Stimulated activated CD8-positive, alpha-beta memory T cell treated with anti-CD3 and anti-CD28 coated beads, Interleukin-15, amount 100 ng/mL, for 48 hours (primary cell): ENCODE measurements around the gene AGXT.
A peak's percentile ranks its signal among the peaks of the same experiment; 100 is the strongest.
"Not testable (repeated sequence)": the region's sequence is repeated elsewhere in the genome, so short reads cannot be mapped to it uniquely, and the experiment has no call there.

Source experiments
- DNase-seq, 2 donors: peaks; one replicate each; pipeline ENCODE4 v3.0.0-alpha.2; 2020; ENCODE audit warnings: low read depth in 2 of 2

The AGXT gene

GRCh38 chr2:240839152-240840143 is 29.2 kb upstream of the AGXT start:
- DNase-seq: no peak

- DNase-seq: no peak
Observed at GRCh38 chr2:240840435-240841060, 28.1 kb upstream of the AGXT start.

GRCh38 chr2:240846309-240846708 is 22.3 kb upstream of the AGXT start:
- not testable (repeated sequence) for DNase-seq

- DNase-seq: no peak
Observed at GRCh38 chr2:240846873-240847595, 21.6 kb upstream of the AGXT start.

GRCh38 chr2:240847817-240848216 is 20.8 kb upstream of the AGXT start:
- DNase-seq: no peak

GRCh38 chr2:240848900-240849680 is 19.5 kb upstream of the AGXT start:
- DNase-seq: no peak

- DNase-seq: no peak
Observed at GRCh38 chr2:240850026-240850425, 18.6 kb upstream of the AGXT start.

- DNase-seq: no peak
Observed at GRCh38 chr2:240850756-240851077, 17.9 kb upstream of the AGXT start.

- peak; percentile 53 to 55 for DNase-seq
Observed at GRCh38 chr2:240851078-240851991, 17.3 kb upstream of the AGXT start.

GRCh38 chr2:240852671-240853314 is 15.8 kb upstream of the AGXT start:
- no peak for DNase-seq

- no peak for DNase-seq
Observed at GRCh38 chr2:240855670-240856069, 13.0 kb upstream of the AGXT start.

- no peak for DNase-seq
Observed at GRCh38 chr2:240856151-240856980, 12.3 kb upstream of the AGXT start.

GRCh38 chr2:240857039-240858008 is 11.3 kb upstream of the AGXT start:
- DNase-seq: no peak

- DNase-seq: no peak
Observed at GRCh38 chr2:240858321-240858720, 10.3 kb upstream of the AGXT start.

- no peak for DNase-seq
Observed at GRCh38 chr2:240858871-240859270, 9.8 kb upstream of the AGXT start.

GRCh38 chr2:240861547-240861946 is 7.1 kb upstream of the AGXT start:
- DNase-seq: no peak

GRCh38 chr2:240864475-240864874 is 4.1 kb upstream of the AGXT start:
- DNase-seq: no peak

- DNase-seq: no peak
Observed at GRCh38 chr2:240865391-240865790, 3.2 kb upstream of the AGXT start.
